Measurements from ENCODE around the gene CAMP.

Gene CAMP

DNA sequence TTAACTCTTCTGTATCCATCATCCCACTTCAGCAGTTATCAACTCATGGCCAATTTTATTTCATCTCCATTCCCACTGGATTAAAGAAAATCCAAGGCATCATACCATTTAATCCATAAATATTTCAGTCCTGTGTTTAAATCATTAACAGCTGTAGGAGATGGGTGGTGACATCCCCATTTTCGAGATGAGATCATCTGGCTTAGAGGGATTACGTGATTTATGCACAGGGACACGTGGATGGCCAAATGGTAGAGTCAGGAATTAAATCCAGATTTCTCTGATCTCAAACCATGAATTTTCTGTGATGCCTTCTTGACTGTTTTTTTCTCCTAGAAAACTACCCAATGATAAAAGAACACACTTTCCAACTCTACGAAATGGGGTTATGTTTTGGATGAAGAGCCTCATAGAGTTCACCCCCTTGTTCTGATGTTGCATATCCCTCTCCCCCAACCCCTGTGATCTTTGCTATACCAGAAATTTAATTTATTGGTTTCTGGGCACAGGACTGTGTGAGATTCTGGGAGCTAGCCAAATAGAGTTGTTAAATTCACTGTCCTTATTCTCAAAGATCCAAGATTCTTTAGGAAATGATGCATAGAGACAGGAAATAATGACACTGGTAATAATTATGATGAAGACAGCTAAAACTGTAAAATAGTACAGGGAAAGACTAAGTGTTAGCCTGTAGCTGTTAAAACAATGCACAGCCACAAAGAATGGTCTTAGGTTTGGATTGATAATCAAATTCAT, 25.0 kb downstream of the CAMP start (continued):
- TF ChIP-seq, protein P1, sequence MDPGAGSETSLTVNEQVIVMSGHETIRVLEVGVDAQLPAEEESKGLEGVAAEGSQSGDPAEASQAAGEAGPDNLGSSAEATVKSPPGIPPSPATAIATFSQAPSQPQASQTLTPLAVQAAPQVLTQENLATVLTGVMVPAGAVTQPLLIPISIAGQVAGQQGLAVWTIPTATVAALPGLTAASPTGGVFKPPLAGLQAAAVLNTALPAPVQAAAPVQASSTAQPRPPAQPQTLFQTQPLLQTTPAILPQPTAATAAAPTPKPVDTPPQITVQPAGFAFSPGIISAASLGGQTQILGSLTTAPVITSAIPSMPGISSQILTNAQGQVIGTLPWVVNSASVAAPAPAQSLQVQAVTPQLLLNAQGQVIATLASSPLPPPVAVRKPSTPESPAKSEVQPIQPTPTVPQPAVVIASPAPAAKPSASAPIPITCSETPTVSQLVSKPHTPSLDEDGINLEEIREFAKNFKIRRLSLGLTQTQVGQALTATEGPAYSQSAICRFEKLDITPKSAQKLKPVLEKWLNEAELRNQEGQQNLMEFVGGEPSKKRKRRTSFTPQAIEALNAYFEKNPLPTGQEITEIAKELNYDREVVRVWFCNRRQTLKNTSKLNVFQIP (CRISPR knock-in tag; IDR thresholded peaks at IDR 0.05; ENCODE audit: borderline replicate concordance, low read depth), result no peak

DNA sequence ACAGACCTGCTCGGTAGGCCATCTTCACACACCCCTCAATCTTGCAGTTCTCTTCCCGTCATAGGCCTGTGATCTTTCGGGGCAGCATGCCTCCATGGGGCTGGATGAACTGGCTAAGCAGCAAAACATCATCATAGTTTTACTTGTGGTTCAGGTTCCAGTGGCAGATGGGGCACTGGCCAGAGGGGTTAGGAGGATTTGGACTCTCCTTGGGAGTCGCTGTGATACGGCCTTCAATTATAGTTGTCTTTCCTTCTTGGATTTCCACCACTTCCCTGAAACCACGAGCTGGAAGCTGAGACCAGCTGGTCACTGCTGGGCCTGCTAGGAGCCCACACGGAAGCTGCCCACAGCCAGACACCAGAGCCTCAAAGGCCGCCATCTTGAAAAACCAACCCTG, 33.3 kb downstream of the CAMP start:
- no peak for TF ChIP-seq TOX (CRISPR knock-in tag; IDR thresholded peaks at IDR 0.05; ENCODE audit: borderline replicate concordance)
- ATAC-seq, result no peak

DNA sequence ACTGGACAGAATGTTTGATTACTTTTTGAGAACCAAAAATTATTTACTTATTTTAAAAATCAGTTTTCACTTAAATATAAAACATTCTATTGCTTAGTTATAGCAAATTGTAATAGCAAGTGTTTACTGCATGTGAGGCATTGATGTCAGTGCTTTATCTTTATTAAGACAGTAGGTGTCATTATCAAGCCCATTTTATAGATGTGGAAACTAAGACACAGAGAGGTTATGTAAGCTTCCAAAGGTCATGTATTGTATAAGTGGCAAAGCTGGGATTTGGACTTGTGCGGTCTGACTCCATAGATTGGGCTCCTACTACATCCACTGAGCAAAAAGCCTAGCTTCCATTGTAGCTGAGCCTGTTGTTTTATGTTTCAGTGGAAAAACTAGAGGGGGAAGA, 35.2 kb downstream of the CAMP start:
- TF ChIP-seq RARB (CRISPR knock-in tag; IDR thresholded peaks at IDR 0.05) (no peak), TCF4 (CRISPR knock-in tag; IDR thresholded peaks at IDR 0.05; ENCODE audit: borderline replicate concordance) (no peak), ZC3H10 (CRISPR knock-in tag; IDR thresholded peaks at IDR 0.05) (no peak), ZNF565 (CRISPR knock-in tag; conservative IDR thresholded peaks at IDR 0.05; ENCODE audit: low read depth) (no peak)
- ATAC-seq, result no peak

DNA sequence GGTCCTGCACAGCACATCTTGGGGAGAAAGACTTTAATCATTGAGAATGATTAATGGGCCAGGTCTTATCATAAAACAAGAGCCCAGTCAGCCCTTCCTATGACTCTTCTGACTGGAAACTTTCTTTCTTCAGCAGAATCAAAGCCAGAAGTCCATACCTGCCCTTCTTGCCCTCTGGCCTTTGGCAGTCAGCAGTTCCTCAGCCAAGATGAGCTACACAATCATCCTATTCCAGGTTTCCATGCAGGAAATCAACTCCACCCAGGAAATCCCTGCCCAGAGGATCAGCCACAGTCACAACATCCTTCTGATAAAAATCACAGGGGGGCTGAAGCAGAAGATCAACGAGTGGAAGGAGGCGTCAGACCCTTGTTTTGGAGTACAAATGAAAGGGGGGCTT, 44.5 kb downstream of the CAMP start:
- no peak for ATAC-seq
- TF ChIP-seq, protein P1 (CRISPR knock-in tag; IDR thresholded peaks at IDR 0.05; ENCODE audit: borderline replicate concordance, low read depth), result no peak
- TF ChIP-seq PPARA (CRISPR knock-in tag; IDR thresholded peaks at IDR 0.05; ENCODE audit: borderline replicate concordance) (no peak), ZFP3 (CRISPR knock-in tag; IDR thresholded peaks at IDR 0.05) (no peak), ESRRG (CRISPR knock-in tag; IDR thresholded peaks at IDR 0.05) (no peak), TOX (CRISPR knock-in tag; IDR thresholded peaks at IDR 0.05; ENCODE audit: borderline replicate concordance) (no peak), SNAI2 (CRISPR knock-in tag; IDR thresholded peaks at IDR 0.05) (no peak)
- TF ChIP-seq, protein P2, sequence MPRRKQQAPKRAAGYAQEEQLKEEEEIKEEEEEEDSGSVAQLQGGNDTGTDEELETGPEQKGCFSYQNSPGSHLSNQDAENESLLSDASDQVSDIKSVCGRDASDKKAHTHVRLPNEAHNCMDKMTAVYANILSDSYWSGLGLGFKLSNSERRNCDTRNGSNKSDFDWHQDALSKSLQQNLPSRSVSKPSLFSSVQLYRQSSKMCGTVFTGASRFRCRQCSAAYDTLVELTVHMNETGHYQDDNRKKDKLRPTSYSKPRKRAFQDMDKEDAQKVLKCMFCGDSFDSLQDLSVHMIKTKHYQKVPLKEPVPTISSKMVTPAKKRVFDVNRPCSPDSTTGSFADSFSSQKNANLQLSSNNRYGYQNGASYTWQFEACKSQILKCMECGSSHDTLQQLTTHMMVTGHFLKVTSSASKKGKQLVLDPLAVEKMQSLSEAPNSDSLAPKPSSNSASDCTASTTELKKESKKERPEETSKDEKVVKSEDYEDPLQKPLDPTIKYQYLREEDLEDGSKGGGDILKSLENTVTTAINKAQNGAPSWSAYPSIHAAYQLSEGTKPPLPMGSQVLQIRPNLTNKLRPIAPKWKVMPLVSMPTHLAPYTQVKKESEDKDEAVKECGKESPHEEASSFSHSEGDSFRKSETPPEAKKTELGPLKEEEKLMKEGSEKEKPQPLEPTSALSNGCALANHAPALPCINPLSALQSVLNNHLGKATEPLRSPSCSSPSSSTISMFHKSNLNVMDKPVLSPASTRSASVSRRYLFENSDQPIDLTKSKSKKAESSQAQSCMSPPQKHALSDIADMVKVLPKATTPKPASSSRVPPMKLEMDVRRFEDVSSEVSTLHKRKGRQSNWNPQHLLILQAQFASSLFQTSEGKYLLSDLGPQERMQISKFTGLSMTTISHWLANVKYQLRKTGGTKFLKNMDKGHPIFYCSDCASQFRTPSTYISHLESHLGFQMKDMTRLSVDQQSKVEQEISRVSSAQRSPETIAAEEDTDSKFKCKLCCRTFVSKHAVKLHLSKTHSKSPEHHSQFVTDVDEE (CRISPR knock-in tag; IDR thresholded peaks at IDR 0.05), result no peak
- TF ChIP-seq, protein P3, sequence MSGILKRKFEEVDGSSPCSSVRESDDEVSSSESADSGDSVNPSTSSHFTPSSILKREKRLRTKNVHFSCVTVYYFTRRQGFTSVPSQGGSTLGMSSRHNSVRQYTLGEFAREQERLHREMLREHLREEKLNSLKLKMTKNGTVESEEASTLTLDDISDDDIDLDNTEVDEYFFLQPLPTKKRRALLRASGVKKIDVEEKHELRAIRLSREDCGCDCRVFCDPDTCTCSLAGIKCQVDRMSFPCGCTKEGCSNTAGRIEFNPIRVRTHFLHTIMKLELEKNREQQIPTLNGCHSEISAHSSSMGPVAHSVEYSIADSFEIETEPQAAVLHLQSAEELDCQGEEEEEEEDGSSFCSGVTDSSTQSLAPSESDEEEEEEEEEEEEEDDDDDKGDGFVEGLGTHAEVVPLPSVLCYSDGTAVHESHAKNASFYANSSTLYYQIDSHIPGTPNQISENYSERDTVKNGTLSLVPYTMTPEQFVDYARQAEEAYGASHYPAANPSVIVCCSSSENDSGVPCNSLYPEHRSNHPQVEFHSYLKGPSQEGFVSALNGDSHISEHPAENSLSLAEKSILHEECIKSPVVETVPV (CRISPR knock-in tag; IDR thresholded peaks at IDR 0.05), result no peak

DNA sequence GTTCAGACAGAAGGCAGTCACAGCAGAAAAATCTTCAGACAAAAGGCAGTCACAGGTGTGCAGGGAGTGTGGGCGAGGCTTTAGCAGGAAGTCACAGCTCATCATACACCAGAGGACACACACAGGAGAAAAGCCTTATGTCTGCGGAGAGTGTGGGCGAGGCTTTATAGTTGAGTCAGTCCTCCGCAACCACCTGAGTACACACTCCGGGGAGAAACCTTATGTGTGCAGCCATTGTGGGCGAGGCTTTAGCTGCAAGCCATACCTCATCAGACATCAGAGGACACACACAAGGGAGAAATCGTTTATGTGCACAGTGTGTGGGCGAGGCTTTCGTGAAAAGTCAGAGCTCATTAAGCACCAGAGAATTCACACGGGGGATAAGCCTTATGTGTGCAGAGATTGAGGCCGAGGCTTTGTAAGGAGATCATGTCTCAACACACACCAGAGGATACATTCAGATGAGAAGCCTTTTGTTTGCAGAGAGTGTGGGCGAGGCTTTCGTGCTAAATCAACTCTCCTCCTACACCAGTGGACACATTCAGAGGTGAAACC, 45.2 kb downstream of the CAMP start:
- ATAC-seq, result no peak
- no peak for TF ChIP-seq TCF4 (CRISPR knock-in tag; IDR thresholded peaks at IDR 0.05; ENCODE audit: borderline replicate concordance)
- TF ChIP-seq, protein P3 (CRISPR knock-in tag; IDR thresholded peaks at IDR 0.05), result no peak
- no peak for TF ChIP-seq ZNF565 (CRISPR knock-in tag; conservative IDR thresholded peaks at IDR 0.05; ENCODE audit: low read depth)
- TF ChIP-seq TOX (CRISPR knock-in tag; IDR thresholded peaks at IDR 0.05; ENCODE audit: borderline replicate concordance), result no peak
- no peak for TF ChIP-seq PPARA (CRISPR knock-in tag; IDR thresholded peaks at IDR 0.05; ENCODE audit: borderline replicate concordance)
- no peak for TF ChIP-seq ZNF70 (CRISPR knock-in tag; IDR thresholded peaks at IDR 0.05)
- TF ChIP-seq ISL1 (CRISPR knock-in tag; IDR thresholded peaks at IDR 0.05), result no peak
- TF ChIP-seq, protein P4, sequence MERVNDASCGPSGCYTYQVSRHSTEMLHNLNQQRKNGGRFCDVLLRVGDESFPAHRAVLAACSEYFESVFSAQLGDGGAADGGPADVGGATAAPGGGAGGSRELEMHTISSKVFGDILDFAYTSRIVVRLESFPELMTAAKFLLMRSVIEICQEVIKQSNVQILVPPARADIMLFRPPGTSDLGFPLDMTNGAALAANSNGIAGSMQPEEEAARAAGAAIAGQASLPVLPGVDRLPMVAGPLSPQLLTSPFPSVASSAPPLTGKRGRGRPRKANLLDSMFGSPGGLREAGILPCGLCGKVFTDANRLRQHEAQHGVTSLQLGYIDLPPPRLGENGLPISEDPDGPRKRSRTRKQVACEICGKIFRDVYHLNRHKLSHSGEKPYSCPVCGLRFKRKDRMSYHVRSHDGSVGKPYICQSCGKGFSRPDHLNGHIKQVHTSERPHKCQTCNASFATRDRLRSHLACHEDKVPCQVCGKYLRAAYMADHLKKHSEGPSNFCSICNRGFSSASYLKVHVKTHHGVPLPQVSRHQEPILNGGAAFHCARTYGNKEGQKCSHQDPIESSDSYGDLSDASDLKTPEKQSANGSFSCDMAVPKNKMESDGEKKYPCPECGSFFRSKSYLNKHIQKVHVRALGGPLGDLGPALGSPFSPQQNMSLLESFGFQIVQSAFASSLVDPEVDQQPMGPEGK (CRISPR knock-in tag; IDR thresholded peaks at IDR 0.05; ENCODE audit: borderline replicate concordance), result no peak
- TF ChIP-seq ZNF8 (CRISPR knock-in tag; IDR thresholded peaks at IDR 0.05), result no peak
- no peak for TF ChIP-seq ARNTL (CRISPR knock-in tag; IDR thresholded peaks at IDR 0.05; ENCODE audit: borderline replicate concordance, low read depth)
